ENCODE measurements around the gene GPRASP1.

GPRASP1 gene

DNA sequence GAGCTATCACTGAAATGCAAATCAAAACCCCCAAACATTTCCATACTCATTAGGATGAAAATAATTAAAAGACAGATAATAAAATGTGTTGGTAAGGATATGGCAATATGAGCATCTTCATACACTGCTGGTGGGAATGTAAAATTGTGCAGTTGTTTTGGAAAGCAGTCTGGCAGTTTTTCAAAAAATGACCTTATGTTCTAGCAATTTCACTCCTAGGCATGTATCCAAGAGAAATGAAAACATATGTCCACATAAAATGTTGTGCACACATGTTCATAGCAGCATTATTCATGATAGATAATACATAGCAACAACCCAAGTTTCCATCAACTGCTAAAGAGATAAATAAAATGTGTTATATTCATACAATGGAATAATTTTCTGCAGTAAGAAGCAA lies 46.2 kb downstream of the GPRASP1 start:
- no peak for DNase-seq

Measured in amniotic stem cell (primary cell).